K562 (cell line): Measurements from ENCODE around the gene SCIN. TPM values are rescaled to one million over a fixed set of nuclear protein-coding genes. Genes with fewer than 3 reads are reported as not detected.

Experiments used
- ATAC-seq: fragments of 200-7000 bp; cut with Tn5 transposase; 3 replicates; pipeline ENCODE4 v1.9.1; 2020; ENCODE audit warnings: moderate library complexity
- BruUV-seq: library from RNA; stranded (reverse); fragments of 400-500 nt; replicated peaks from 2 replicates; lab custom pipeline; 2021; lab: Mats Ljungman, UMichigan
- CTCF ChIA-PET: fragments of 300-600 bp; formaldehyde crosslinking; extraction: SDS; loops from one replicate; lab custom pipeline; 2021; ENCODE audit warnings: low intra/inter-chr PET ratio; lab: Yijun Ruan, JAX
- POLR2A ChIA-PET: fragments of 300-600, 350-650 bp; sonication (Branson Sonifier 250); formaldehyde crosslinking; extraction: SDS; loops from one replicate; lab custom pipeline; 2021; ENCODE audit warnings: antibody characterized with exemption, inconsistent platforms; lab: Yijun Ruan, JAX
- DNase-seq, 4 experiments: peaks; one replicate each; pipeline versions ENCODE4 v3.0.0 to v3.0.0-alpha.2; 2011 to 2018; ENCODE audit warnings: low spot score in 3 of 4, mixed read lengths in 3 of 4; ENCODE audit errors: extremely low read depth in 1 of 4
- FAIRE-seq: peaks from 2 replicates; lab custom pipeline; 2011; peaks lifted over from hg19 to GRCh38; lab: Jason Lieb, UNC
- H2AFZ ChIP-seq: 2 replicates; pipeline ENCODE4 v1.6.0; 2011; ENCODE audit warnings: low read depth, low read length, control low read depth, inconsistent platforms
- H3K27ac ChIP-seq: fragments of 200-600 bp; 3 replicates; pipeline ENCODE4 v1.8.0; 2011; ENCODE audit warnings: low read depth, mild to moderate bottlenecking, control low read depth, inconsistent platforms, low read length, moderate library complexity, mixed read lengths; ENCODE audit errors: extremely low read depth
- H3K27me3 ChIP-seq, 2 experiments: fragments of 300-600 bp in 1 of 2; 2 replicates in 1 of 2; 3 replicates in 1 of 2; pipeline versions ENCODE4 v1.6.0 to v1.8.0; 2011; ENCODE audit warnings: inconsistent platforms in 2 of 2, low read length in 2 of 2, mild to moderate bottlenecking in 1 of 2, mixed read lengths in 1 of 2, moderate library complexity in 1 of 2; ENCODE audit not compliant: control insufficient read depth in 2 of 2, insufficient read depth in 2 of 2
- H3K36me3 ChIP-seq: fragments of 300-600 bp; 3 replicates; pipeline ENCODE4 v1.8.0; 2011; ENCODE audit warnings: mild to moderate bottlenecking, low read length, inconsistent platforms; ENCODE audit not compliant: control insufficient read depth, insufficient read depth
- H3K4me1 ChIP-seq, 2 experiments: fragments of 200-600 bp in 1 of 2; replicated peaks in 1 of 2; 2 replicates in 1 of 2; 3 replicates in 1 of 2; pipeline versions ENCODE4 v1.5.1 to v1.8.0; 2011; ENCODE audit warnings: inconsistent platforms in 2 of 2, low read length in 2 of 2, mild to moderate bottlenecking in 1 of 2, mixed read lengths in 1 of 2, moderate library complexity in 1 of 2; ENCODE audit not compliant: control insufficient read depth in 2 of 2, insufficient read depth in 2 of 2
- H3K4me2 ChIP-seq: 2 replicates; pipeline ENCODE4 v1.6.1; 2011; ENCODE audit warnings: low read length, control low read depth, inconsistent platforms, mixed read lengths; ENCODE audit not compliant: insufficient read depth
- H3K4me3 ChIP-seq: fragments of 200-600 bp; sonication (generic), shearing (Covaris generic); 2 replicates; pipeline ENCODE4 v1.5.1; 2016; ENCODE audit warnings: control low read depth, inconsistent platforms
- H3K79me2 ChIP-seq: fragments of 200-600 bp; 3 replicates; pipeline ENCODE4 v1.8.0; 2011; ENCODE audit warnings: low read length, inconsistent platforms; ENCODE audit not compliant: control insufficient read depth, insufficient read depth
- H3K9ac ChIP-seq, 2 experiments: 2 replicates each; pipeline versions ENCODE4 v1.6.0 to v1.6.1; 2011; ENCODE audit warnings: low read depth in 2 of 2, low read length in 2 of 2, control low read depth in 1 of 2, inconsistent platforms in 1 of 2, mild to moderate bottlenecking in 1 of 2, mixed read lengths in 1 of 2; ENCODE audit not compliant: insufficient read depth in 1 of 2
- H3K9me1 ChIP-seq: one replicate; pipeline ENCODE4 v1.6.0; 2011; ENCODE audit warnings: inconsistent platforms, mild to moderate bottlenecking, low read length, moderate library complexity; ENCODE audit not compliant: control insufficient read depth, insufficient read depth
- H3K9me3 ChIP-seq: replicated peaks from 2 replicates; pipeline ENCODE4 v1.5.1; 2011; ENCODE audit warnings: low read depth, low read length, inconsistent platforms; ENCODE audit not compliant: control insufficient read depth, insufficient read depth
- H4K20me1 ChIP-seq: replicated peaks from 2 replicates; pipeline ENCODE4 v1.6.1; 2011; ENCODE audit warnings: low read length, inconsistent platforms, mixed read lengths; ENCODE audit not compliant: control insufficient read depth, insufficient read depth
- FUS ChIP-seq: fragments of 200-400 bp; formaldehyde crosslinking; optimal IDR thresholded peaks from 2 replicates; pipeline ENCODE3; 2017; ENCODE audit warnings: low read depth, low read length
- GATAD2A ChIP-seq: fragments of 450-650 bp; IDR thresholded peaks from 2 replicates; pipeline ENCODE4 v1.6.1; 2017
- GTF2B ChIP-seq: IDR thresholded peaks from 2 replicates; pipeline ENCODE4 v1.6.1; 2011; ENCODE audit not compliant: insufficient read length; ENCODE audit errors: extremely low read depth
- HDGF ChIP-seq: fragments of 450-650 bp; IDR thresholded peaks from 2 replicates; pipeline ENCODE4 v1.6.1; 2016
- HMG20B ChIP-seq: fragments of 250-450 bp; sonication (Bioruptor Pico); IDR thresholded peaks from 2 replicates; pipeline ENCODE4 v1.5.0; 2021; ENCODE audit warnings: mild to moderate bottlenecking
- HMGXB4 ChIP-seq: sonication (generic); formaldehyde crosslinking; IDR thresholded peaks from 2 replicates; pipeline ENCODE4 v1.8.1; 2023; ENCODE audit warnings: mild to moderate bottlenecking, missing genetic modification reagents
- MGA ChIP-seq: fragments of 450-650 bp; IDR thresholded peaks from 2 replicates; pipeline ENCODE4 v1.6.1; 2016; ENCODE audit warnings: mild to moderate bottlenecking, moderate library complexity
- TAL1 ChIP-seq: fragments of 450-650 bp; IDR thresholded peaks from 2 replicates; pipeline ENCODE4 v1.6.1; 2016; ENCODE audit warnings: mild to moderate bottlenecking
- ZNF316 ChIP-seq: fragments of 450-650 bp; IDR thresholded peaks from 2 replicates; pipeline ENCODE4 v1.6.1; 2016
- in situ Hi-C: fragments of 300-500 bp; cut with MboI; formaldehyde crosslinking; loops from 4 replicates; pipeline ENCODE4 v1.15.0; 2018; ENCODE audit warnings: inconsistent platforms, mixed read lengths
- intact Hi-C: fragments of 100-400 bp; cut with micrococcal nuclease; formaldehyde crosslinking; loops from 2 replicates; pipeline ENCODE4 v1.14.2; 2022
- polyA plus RNA-seq, 8 experiments: library from polyadenylated mRNA; depleted of rRNA in 4 of 8; stranded (reverse) in 5 of 8; unstranded in 3 of 8; fragments of >200 nt; fragmentation: Nextera tagmentation in 2 of 8; fragmentation: Illumina TruSeq in 1 of 8; extraction: Ambion mirVana in 2 of 8; extraction: Trizol in 1 of 8; gene quantifications; 2 replicates each; pipeline versions ENCODE4 v1.2.1 to v1.2.3, GENCODE V29; 2011 to 2014; ENCODE audit warnings: inconsistent platforms in 1 of 8, missing spikeins in 1 of 8
- total RNA-seq, 7 experiments: library from RNA; depleted of rRNA in 6 of 7; stranded (reverse); fragments of >200 nt in 6 of 7; fragmentation: Illumina TruSeq in 2 of 7; extraction: Trizol in 2 of 7; gene quantifications; 2 replicates each; pipeline versions ENCODE4 v1.2.1 to v1.2.3, GENCODE V29; 2011 to 2021; ENCODE audit warnings: low replicate concordance in 1 of 7

The SCIN gene
- total and polyA plus RNA-seq, 9 of the 15 experiments (the other 6 are each of a cell fraction or from before 2014, with no cell fraction given): 0.67 to 18.2 (median 10.6) TPM

GRCh38 chr7:12623223-12623622 lies 52.7 kb downstream of the SCIN start:
- Histone ChIP-seq H3K79me2 (no peaks in the 10 kb centered on the region), H3K9me3 (no peaks in the 10 kb centered on the region), H3K4me1 (peaks cover 0 to 10% of the 10 kb centered on the region in 2 experiments; a peak in 2 of 5 replicates), H3K9ac (no peak overlapping the region; a peak in 1 of 4 replicates), H3K9me1 (no peaks in the 10 kb centered on the region), H2AFZ (peak overlapping the region; percentile 60), H3K27me3 (no peaks in the 10 kb centered on the region), H3K4me3 (no peak overlapping the region), H3K27ac (peak overlapping the region; percentile 18; the same call in 2 of the 3 replicates), H3K4me2 (peak overlapping the region; percentile 27), H4K20me1 (no peaks in the 10 kb centered on the region), H3K36me3 (no peaks in the 10 kb centered on the region)
- BruUV-seq: no TSS peak
- CTCF ChIA-PET: interaction anchor here (1.5 to 2.9 kb wide), 2 partner anchors 99 to 165 kb away, joined by 8 to 32 read pairs; no protein-coding TSS in a partner anchor
- intact Hi-C loops: loop anchor here (5.0 kb wide), 3 partner anchors 36 to 556 kb away; no protein-coding TSS in a partner anchor
- ATAC-seq: peak; percentile 92
- peak; percentile 40 for FAIRE-seq
- in situ Hi-C loops: loop anchor here (5.0 to 25.0 kb wide), 2 partner anchors 101 to 561 kb away; no protein-coding TSS in a partner anchor
- POLR2A ChIA-PET: interaction anchor here (0.6 to 1.1 kb wide), 3 partner anchors 26 to 1368 kb away, joined by 3 to 4 read pairs (median 3); no protein-coding TSS in a partner anchor
- peak in 2 of 4 experiments; percentile 38 to 60 for DNase-seq
- TF ChIP-seq GATAD2A (no peak), HMG20B (no peak), ZNF316 (peak; percentile 23; the same call in 1 of the 2 replicates), HMGXB4 (CRISPR knock-in tag) (no peak), GTF2B (no peak), TAL1 (peak; percentile 6; the same call in 1 of the 2 replicates), HDGF (no peak), FUS (no peak), MGA (peak; percentile 19; the same call in 1 of the 2 replicates)
